NT2/D1 (cell line): ENCODE data around the gene CIAO1.
"Not testable (repeated sequence)": the region's sequence is repeated elsewhere in the genome, so short reads cannot be mapped to it uniquely, and the experiment has no call there.

ENCODE experiments used
- DNase-seq: peaks from one replicate; pipeline ENCODE4 v3.0.0-alpha.2; 2011; ENCODE audit warnings: low read depth, low spot score
- H3K27me3 ChIP-seq: 2 replicates; pipeline ENCODE4 v1.6.0; 2011; ENCODE audit warnings: mild to moderate bottlenecking; ENCODE audit not compliant: insufficient read length, insufficient read depth
- H3K36me3 ChIP-seq: 2 replicates; pipeline ENCODE4 v1.6.1; 2011; ENCODE audit warnings: mild to moderate bottlenecking, low read length, mixed read lengths; ENCODE audit not compliant: insufficient read depth, insufficient read length
- H3K4me1 ChIP-seq: 2 replicates; pipeline ENCODE4 v1.5.1; 2011; ENCODE audit not compliant: insufficient read depth, insufficient read length
- H3K4me3 ChIP-seq: 2 replicates; pipeline ENCODE4 v1.5.1; 2011; ENCODE audit warnings: low read depth; ENCODE audit not compliant: insufficient read length
- H3K9ac ChIP-seq: 2 replicates; pipeline ENCODE4 v1.6.0; 2011; ENCODE audit warnings: low read depth; ENCODE audit not compliant: insufficient read length
- H3K9me3 ChIP-seq: 2 replicates; pipeline ENCODE4 v1.5.1; 2011; ENCODE audit warnings: mild to moderate bottlenecking, low read length; ENCODE audit not compliant: insufficient read depth
- SUZ12 ChIP-seq: IDR thresholded peaks from 2 replicates; pipeline ENCODE4 v1.6.1; 2011; ENCODE audit not compliant: insufficient read length, insufficient read depth; ENCODE audit errors: extremely low read depth
- YY1 ChIP-seq: IDR thresholded peaks from 2 replicates; pipeline ENCODE4 v1.6.1; 2011; ENCODE audit not compliant: insufficient read length, insufficient read depth
- ZNF274 ChIP-seq: IDR thresholded peaks from 2 replicates; pipeline ENCODE4 v1.6.1; 2011; ENCODE audit warnings: mild to moderate bottlenecking, low read depth, low read length

CIAO1 gene

GRCh38 chr2:96265840-96266679 lies at the start of gene CIAO1, which contains the start of gene TMEM127:
CIAO1 (plus strand) TSS chr2:96266225; CDS start chr2:96266351, 126 bp downstream.
TMEM127 (minus strand) TSS chr2:96265997; CDS start chr2:96265381, 616 bp downstream.
- no peak for TF ChIP-seq YY1
- TF ChIP-seq SUZ12 = no peak
- no peak for TF ChIP-seq ZNF274
- peaks cover 55% of the 10 kb centered on the region for H3K36me3 ChIP-seq
- peaks cover 13% of the 10 kb centered on the region for H3K4me1 ChIP-seq
- peak; percentile 96 for DNase-seq
- H3K9me3 ChIP-seq = no peaks in the 10 kb centered on the region
- H3K27me3 ChIP-seq = no peaks in the 10 kb centered on the region
- H3K4me3 ChIP-seq = peak within 1 kb of the TSS; percentile 94
- H3K9ac ChIP-seq = peak within 1 kb of the TSS; percentile 90

- TF ChIP-seq YY1 = no peak
- no peak for TF ChIP-seq ZNF274
- no peak for TF ChIP-seq SUZ12
- no peak overlapping the region for H3K4me3 ChIP-seq
- no peaks in the 10 kb centered on the region for H3K27me3 ChIP-seq
- H3K9ac ChIP-seq = no peak overlapping the region
- no peaks in the 10 kb centered on the region for H3K4me1 ChIP-seq
- no peak for DNase-seq
- no peaks in the 10 kb centered on the region for H3K9me3 ChIP-seq
- H3K36me3 ChIP-seq = peaks cover under 1% of the 10 kb centered on the region
Measured at GRCh38 chr2:96218508-96219131, 47.4 kb upstream of the CIAO1 start.

- not testable (repeated sequence) for H3K4me3 ChIP-seq, H3K9me3 ChIP-seq, H3K36me3 ChIP-seq, H3K27me3 ChIP-seq, DNase-seq, H3K9ac ChIP-seq, H3K4me1 ChIP-seq
Measured at GRCh38 chr2:96219959-96220358, 46.1 kb upstream of the CIAO1 start.

- H3K36me3 ChIP-seq, H3K4me1 ChIP-seq, H3K9me3 ChIP-seq, H3K27me3 ChIP-seq, H3K9ac ChIP-seq, H3K4me3 ChIP-seq, DNase-seq: not testable (repeated sequence)
Measured at GRCh38 chr2:96221106-96221505, 44.9 kb upstream of the CIAO1 start.

GRCh38 chr2:96225016-96225533 lies 41.0 kb upstream of the CIAO1 start:
- Histone ChIP-seq H3K36me3 (peaks cover 4% of the 10 kb centered on the region), H3K9me3 (no peaks in the 10 kb centered on the region), H3K27me3 (no peaks in the 10 kb centered on the region), H3K4me3 (no peak overlapping the region), H3K4me1 (no peaks in the 10 kb centered on the region), H3K9ac (no peak overlapping the region)
- no peak for DNase-seq
- TF ChIP-seq YY1 (no peak), ZNF274 (no peak), SUZ12 (no peak)

- DNase-seq = no peak
- no peaks in the 10 kb centered on the region for H3K9me3 ChIP-seq
- no peak overlapping the region for H3K4me3 ChIP-seq
- TF ChIP-seq ZNF274 = no peak
- TF ChIP-seq YY1 = no peak
- no peak for TF ChIP-seq SUZ12
- no peaks in the 10 kb centered on the region for H3K27me3 ChIP-seq
- H3K36me3 ChIP-seq = no peaks in the 10 kb centered on the region
- H3K4me1 ChIP-seq = peaks cover 3% of the 10 kb centered on the region
- H3K9ac ChIP-seq = no peak overlapping the region
Measured at GRCh38 chr2:96231316-96231715, 34.7 kb upstream of the CIAO1 start.

- DNase-seq = no peak
- Histone ChIP-seq H3K36me3 (no peaks in the 10 kb centered on the region), H3K4me1 (peaks cover 3% of the 10 kb centered on the region), H3K9ac (no peak overlapping the region), H3K9me3 (no peaks in the 10 kb centered on the region), H3K4me3 (no peak overlapping the region), H3K27me3 (no peaks in the 10 kb centered on the region)
- no peak for TF ChIP-seq YY1
- no peak for TF ChIP-seq ZNF274
- TF ChIP-seq SUZ12 = no peak
Measured at GRCh38 chr2:96233436-96233835, 32.6 kb upstream of the CIAO1 start.
